Subcutaneous adipose tissue (tissue), 4 donors: ENCODE measurements around the gene DLG2. TPM values are rescaled to one million over a fixed set of nuclear protein-coding genes. Genes with fewer than 3 reads are reported as not detected.

Source experiments
- CTCF ChIP-seq: fragments of 450-650 bp; IDR thresholded peaks from one replicate; pipeline ENCODE4 v1.5.1; 2016; ENCODE audit warnings: low read depth, mild to moderate bottlenecking, control low read depth, antibody characterized with exemption, moderate library complexity
- total RNA-seq, 4 donors: library from RNA; depleted of rRNA; stranded (reverse); fragments of >200 nt; gene quantifications; one replicate each; pipeline ENCODE4 v1.1.0, GENCODE V29; 2016

DLG2 gene
- total RNA-seq, 4 donors from 2014 or later: 3.6 to 7.0 (median 6.1) TPM

- TF ChIP-seq CTCF: no peak
Observed at GRCh38 chr11:83493917-83494316, 2133.2 kb downstream of the DLG2 start.

GRCh38 chr11:83493034-83493433, 2134.1 kb downstream of the DLG2 start:
- no peak for TF ChIP-seq CTCF

GRCh38 chr11:83483808-83484207, 2143.3 kb downstream of the DLG2 start:
- TF ChIP-seq CTCF: no peak

GRCh38 chr11:83480811-83481210, 2146.3 kb downstream of the DLG2 start:
- TF ChIP-seq CTCF: no peak

- no peak for TF ChIP-seq CTCF
Observed at GRCh38 chr11:83480251-83480650, 2146.9 kb downstream of the DLG2 start.

GRCh38 chr11:83477772-83478171, 2149.4 kb downstream of the DLG2 start:
- no peak for TF ChIP-seq CTCF

GRCh38 chr11:83475760-83476159, 2151.4 kb downstream of the DLG2 start:
- no peak for TF ChIP-seq CTCF
